PFSK-1 (cell line): Measurements from ENCODE around the gene LMO2.

Experiments used
- FOXP2 ChIP-seq: optimal IDR thresholded peaks from 2 replicates; pipeline ENCODE3; 2011; ENCODE audit warnings: borderline replicate concordance, control low read depth, inconsistent platforms; ENCODE audit not compliant: insufficient read depth; ENCODE audit errors: extremely low read length, extremely low read depth
- POLR2AphosphoS5 ChIP-seq: IDR thresholded peaks from 2 replicates; pipeline ENCODE4 v1.6.1; 2012; ENCODE audit warnings: low read depth, mild to moderate bottlenecking, control low read depth, low read length, moderate library complexity
- SIN3A ChIP-seq: IDR thresholded peaks from 2 replicates; pipeline ENCODE4 v1.6.1; 2012; ENCODE audit warnings: mild to moderate bottlenecking, low read length, moderate library complexity, borderline replicate concordance; ENCODE audit not compliant: insufficient read depth
- TAF1 ChIP-seq: IDR thresholded peaks from 2 replicates; pipeline ENCODE4 v1.6.1; 2012; ENCODE audit warnings: low read length, control low read depth, borderline replicate concordance; ENCODE audit not compliant: insufficient read depth
- TF ChIP-seq, protein P1 (sequence below), 2 experiments: IDR thresholded peaks; 2 replicates each; pipeline versions ENCODE4 v1.6.1 to v1.8.0; 2011 to 2012; ENCODE audit warnings: low read depth in 2 of 2, low read length in 2 of 2, control low read depth in 1 of 2, inconsistent platforms in 1 of 2, mild to moderate bottlenecking in 1 of 2, moderate library complexity in 1 of 2; ENCODE audit not compliant: insufficient read depth in 1 of 2

The LMO2 gene

DNA sequence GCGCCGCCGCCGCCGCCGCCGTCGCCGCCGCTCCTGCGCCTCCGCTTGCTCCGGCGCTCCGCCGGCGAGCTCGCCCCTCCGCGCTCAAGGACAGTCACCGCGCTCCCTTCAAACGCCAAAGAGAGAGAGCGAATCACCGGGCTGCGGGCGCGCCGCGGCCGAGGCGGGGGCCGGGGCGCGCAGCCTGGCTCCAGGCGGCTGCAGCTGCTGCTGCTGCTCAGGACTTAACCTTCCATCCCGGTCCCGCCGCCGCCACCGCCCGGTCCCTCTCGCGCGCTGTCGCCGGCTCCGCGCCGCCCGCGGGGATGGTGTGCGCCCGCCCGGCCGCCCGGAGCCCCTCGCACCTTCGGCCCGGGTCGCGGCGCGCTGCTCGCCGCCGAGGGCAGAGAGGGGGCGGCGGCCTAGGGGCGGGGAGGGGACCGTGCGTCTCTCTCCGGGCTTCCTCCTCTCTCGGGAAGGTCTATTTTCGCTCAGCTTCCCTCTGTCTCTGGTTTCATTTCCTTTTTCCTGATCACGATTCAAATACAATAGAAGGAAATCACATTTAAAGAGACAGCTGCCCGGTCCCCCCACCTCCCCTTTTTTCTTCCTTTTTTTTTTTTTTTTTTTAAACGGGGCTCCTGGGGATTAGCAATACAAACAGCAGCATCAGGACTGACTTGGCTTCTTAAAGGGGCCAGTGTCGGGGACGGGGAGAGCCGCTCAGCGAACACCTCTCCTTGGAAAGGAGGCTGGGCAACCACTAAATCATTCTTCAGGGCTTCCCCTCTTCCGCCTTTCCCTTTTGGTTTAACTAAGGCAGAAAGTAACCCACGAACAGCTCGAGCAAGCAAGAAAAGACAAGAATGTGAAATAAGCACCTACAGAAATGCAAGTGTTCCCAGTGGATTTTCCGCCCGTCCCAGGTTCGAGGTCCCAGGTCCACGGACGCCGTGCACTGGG lies 22.1 kb downstream of the LMO2 start:
- TF ChIP-seq POLR2AphosphoS5 (no peak), FOXP2 (no peak), TAF1 (peak; percentile 58; the same call in 1 of the 2 replicates), SIN3A (no peak)
- TF ChIP-seq, protein P1, sequence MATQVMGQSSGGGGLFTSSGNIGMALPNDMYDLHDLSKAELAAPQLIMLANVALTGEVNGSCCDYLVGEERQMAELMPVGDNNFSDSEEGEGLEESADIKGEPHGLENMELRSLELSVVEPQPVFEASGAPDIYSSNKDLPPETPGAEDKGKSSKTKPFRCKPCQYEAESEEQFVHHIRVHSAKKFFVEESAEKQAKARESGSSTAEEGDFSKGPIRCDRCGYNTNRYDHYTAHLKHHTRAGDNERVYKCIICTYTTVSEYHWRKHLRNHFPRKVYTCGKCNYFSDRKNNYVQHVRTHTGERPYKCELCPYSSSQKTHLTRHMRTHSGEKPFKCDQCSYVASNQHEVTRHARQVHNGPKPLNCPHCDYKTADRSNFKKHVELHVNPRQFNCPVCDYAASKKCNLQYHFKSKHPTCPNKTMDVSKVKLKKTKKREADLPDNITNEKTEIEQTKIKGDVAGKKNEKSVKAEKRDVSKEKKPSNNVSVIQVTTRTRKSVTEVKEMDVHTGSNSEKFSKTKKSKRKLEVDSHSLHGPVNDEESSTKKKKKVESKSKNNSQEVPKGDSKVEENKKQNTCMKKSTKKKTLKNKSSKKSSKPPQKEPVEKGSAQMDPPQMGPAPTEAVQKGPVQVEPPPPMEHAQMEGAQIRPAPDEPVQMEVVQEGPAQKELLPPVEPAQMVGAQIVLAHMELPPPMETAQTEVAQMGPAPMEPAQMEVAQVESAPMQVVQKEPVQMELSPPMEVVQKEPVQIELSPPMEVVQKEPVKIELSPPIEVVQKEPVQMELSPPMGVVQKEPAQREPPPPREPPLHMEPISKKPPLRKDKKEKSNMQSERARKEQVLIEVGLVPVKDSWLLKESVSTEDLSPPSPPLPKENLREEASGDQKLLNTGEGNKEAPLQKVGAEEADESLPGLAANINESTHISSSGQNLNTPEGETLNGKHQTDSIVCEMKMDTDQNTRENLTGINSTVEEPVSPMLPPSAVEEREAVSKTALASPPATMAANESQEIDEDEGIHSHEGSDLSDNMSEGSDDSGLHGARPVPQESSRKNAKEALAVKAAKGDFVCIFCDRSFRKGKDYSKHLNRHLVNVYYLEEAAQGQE (IDR thresholded peaks at IDR 0.05; ENCODE audit: insufficient read depth in 1 of 2, low read depth in 2 of 2, low read length in 2 of 2): no peak

DNA sequence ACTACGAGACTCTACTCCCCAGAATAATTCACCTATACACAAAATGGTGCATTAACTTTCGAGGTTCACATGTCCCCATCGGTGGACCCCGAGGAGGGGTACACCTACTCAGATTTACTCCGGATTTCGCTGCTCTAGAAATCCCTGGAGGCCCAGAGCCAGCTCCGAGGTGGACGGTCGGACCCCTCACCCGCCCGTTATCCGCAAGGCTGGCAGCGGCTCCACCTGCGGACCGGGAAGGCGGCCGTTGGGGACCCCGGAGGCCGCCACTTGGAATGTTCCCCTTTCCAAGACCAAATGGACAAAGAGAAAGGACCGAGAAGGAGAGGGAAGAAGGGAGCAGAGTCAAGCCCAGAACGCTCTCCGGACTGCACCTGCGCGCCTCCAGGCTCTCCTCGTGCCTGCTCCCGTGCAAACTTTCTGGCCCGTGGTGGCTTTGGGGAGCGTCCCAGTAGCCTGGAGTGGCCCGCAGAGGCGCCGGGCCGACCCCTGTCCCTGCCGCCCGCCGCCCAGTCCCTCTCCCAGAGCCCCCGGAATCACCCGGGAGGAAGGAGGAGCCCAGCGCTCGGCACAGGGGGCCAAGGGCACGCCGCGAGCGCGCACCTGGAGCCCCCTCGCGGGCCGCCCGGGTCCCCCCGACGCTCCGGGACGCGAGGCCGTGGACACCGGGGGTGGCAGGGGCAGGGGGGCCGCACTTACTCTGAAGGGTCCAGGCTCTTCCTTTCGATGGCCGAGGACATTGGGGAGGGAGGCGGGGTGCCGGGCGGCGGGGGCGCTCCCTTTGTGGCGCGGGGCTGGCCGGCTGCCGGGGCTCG lies 23.0 kb downstream of the LMO2 start:
- no peak for TF ChIP-seq POLR2AphosphoS5
- no peak for TF ChIP-seq FOXP2
- no peak for TF ChIP-seq SIN3A
- TF ChIP-seq, protein P1 (IDR thresholded peaks at IDR 0.05; ENCODE audit: insufficient read depth in 1 of 2, low read depth in 2 of 2, low read length in 2 of 2): no peak
- TF ChIP-seq TAF1: no peak

DNA sequence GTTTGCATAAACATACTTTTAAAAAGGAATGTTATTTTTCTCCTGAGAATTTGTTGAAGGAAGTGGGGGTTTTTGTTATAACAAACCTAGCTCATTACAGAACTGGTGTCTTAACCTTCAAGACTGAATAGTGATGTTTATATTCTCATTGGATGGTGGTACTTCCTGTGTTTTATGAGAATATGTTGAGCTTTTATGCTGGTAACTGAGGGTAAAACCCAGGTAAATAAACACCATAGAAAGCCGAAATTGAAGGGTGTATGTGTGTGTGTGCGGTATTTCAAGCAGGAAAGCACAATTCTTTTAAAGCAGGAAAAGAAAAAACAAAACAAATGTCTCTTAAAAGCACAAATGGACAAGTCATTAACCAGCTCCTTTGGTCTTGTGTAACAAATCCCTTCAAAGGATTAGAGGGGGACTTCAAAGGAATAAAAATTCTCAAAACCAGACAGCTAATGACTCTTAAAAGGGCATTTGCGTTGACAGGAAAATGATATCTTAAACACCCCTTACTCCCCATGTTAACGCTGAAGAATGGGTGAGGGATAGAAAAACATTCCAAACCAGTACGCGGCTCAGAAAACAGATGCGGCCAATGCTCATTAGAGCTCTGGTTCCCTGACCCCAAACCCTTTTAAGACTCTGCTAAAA lies 23.8 kb downstream of the LMO2 start:
- TF ChIP-seq FOXP2: no peak

DNA sequence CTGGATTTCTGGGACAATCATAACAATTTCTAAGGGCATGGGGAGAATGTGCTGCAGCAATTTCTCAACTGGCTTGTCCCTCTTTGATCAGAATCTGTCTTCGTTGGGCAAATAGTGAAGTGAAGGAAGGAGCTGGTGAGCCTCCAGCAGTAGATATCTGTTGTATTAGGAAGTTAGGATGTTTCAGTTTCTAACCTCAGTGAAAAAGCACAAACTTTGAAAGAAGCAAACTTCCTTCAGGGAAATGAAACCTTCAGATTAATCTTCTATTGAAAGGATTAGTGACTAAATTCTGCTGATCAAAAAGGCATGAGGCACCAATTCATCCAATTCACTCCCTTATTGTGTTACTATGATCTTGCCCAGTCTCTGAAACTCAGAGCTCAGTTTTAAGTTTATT lies 24.3 kb downstream of the LMO2 start:
- TF ChIP-seq, protein P1 (IDR thresholded peaks at IDR 0.05; ENCODE audit: insufficient read depth in 1 of 2, low read depth in 2 of 2, low read length in 2 of 2): no peak
- TF ChIP-seq FOXP2 (no peak), POLR2AphosphoS5 (no peak), SIN3A (no peak), TAF1 (no peak)

DNA sequence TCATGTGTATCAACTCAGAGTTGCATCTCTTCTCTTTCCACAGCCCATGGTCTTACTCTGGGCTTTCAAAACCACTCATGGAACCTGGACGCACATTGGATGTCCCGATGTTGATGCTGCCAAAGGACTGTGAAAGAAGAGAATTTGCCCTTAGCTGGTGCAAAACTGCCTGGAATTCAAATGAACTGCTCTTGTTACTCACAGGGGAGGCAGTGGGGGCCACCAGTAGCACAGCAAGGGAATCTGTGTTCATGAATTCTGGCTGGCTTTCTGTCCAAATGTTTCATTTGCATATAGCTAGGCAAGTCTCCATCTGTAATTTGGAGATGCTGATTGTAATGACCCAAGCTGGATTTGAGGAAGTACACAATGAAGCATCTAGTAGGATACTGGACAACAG lies 24.9 kb downstream of the LMO2 start:
- TF ChIP-seq, protein P1 (IDR thresholded peaks at IDR 0.05; ENCODE audit: insufficient read depth in 1 of 2, low read depth in 2 of 2, low read length in 2 of 2): no peak
- no peak for TF ChIP-seq SIN3A
- TF ChIP-seq TAF1: no peak
- no peak for TF ChIP-seq POLR2AphosphoS5
- no peak for TF ChIP-seq FOXP2
